Keratinocyte (primary cell): ENCODE data around the gene PAQR3.

ENCODE experiments used
- EZH2 ChIP-seq: IDR thresholded peaks from one replicate; pipeline ENCODE4 v1.6.1; 2012; ENCODE audit warnings: inconsistent platforms, mild to moderate bottlenecking, low read length, moderate library complexity
- TF ChIP-seq, protein P1 (sequence below), 3 experiments: IDR thresholded peaks in 1 of 3; conservative IDR thresholded peaks in 1 of 3; optimal IDR thresholded peaks in 1 of 3; 2 replicates in 2 of 3; 3 replicates in 1 of 3; pipeline versions ENCODE3 to v1.5.1; 2011; ENCODE audit warnings: low read length in 3 of 3, mild to moderate bottlenecking in 3 of 3, moderate library complexity in 2 of 3, control low read depth in 1 of 3, inconsistent platforms in 1 of 3; ENCODE audit not compliant: insufficient read depth in 2 of 3; ENCODE audit errors: extremely low read depth in 1 of 3

DNA sequence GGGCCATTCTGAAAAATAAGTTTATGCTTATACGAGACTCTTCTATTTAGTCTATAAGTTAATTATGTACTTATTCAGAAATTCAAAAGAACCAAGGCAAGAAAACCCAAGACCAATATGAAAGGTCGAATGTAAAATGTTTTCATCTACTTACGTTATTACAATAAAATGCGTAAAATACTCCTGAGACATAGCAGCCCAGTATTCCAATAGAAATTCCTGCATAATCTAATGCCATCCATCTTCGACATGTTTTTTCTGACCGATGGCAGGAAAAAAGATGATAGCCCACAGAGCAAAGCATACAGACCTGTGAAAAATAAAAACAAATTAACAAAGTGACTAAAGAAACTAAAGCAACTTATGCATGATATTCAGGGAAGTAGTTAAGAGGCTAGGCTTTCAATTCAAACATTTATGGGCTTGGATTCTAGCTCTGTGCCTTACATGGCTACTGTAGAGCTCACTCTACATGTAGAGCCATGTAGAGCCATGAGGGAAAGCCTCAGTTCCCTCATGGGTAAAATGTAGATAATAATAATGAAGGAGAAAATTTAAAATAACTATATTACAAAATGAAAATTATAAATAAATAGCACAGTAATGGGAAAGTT is 9.1 kb downstream of the PAQR3 start:
- TF ChIP-seq, protein P1, sequence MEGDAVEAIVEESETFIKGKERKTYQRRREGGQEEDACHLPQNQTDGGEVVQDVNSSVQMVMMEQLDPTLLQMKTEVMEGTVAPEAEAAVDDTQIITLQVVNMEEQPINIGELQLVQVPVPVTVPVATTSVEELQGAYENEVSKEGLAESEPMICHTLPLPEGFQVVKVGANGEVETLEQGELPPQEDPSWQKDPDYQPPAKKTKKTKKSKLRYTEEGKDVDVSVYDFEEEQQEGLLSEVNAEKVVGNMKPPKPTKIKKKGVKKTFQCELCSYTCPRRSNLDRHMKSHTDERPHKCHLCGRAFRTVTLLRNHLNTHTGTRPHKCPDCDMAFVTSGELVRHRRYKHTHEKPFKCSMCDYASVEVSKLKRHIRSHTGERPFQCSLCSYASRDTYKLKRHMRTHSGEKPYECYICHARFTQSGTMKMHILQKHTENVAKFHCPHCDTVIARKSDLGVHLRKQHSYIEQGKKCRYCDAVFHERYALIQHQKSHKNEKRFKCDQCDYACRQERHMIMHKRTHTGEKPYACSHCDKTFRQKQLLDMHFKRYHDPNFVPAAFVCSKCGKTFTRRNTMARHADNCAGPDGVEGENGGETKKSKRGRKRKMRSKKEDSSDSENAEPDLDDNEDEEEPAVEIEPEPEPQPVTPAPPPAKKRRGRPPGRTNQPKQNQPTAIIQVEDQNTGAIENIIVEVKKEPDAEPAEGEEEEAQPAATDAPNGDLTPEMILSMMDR (optimal IDR thresholded peaks at IDR 0.05 in 1 of 3, IDR thresholded peaks at IDR 0.05 in 1 of 3, conservative IDR thresholded peaks at IDR 0.05 in 1 of 3; ENCODE audit: extremely low read depth in 1 of 3, insufficient read depth in 2 of 3, low read length in 3 of 3): no peak
- no peak for TF ChIP-seq EZH2
